Parathyroid adenoma (tissue), 2 donors: ENCODE results near the gene SGIP1.

ENCODE experiments used
- H2AFZ ChIP-seq: fragments of 300-600 bp; sonication (generic); one replicate; pipeline ENCODE4 v1.7.0; 2017; ENCODE audit warnings: antibody characterized with exemption, mild to moderate bottlenecking
- H3K27ac ChIP-seq: fragments of 300-600 bp; sonication (generic); one replicate; pipeline ENCODE4 v1.7.0; 2017
- H3K27me3 ChIP-seq: fragments of 300-600 bp; sonication (generic); one replicate; pipeline ENCODE4 v1.7.0; 2017; ENCODE audit warnings: low read length; ENCODE audit not compliant: control insufficient read depth, insufficient read depth
- H3K36me3 ChIP-seq: fragments of 300-600 bp; sonication (generic); one replicate; pipeline ENCODE4 v1.7.0; 2017; ENCODE audit warnings: low read length; ENCODE audit not compliant: control insufficient read depth, insufficient read depth
- H3K4me1 ChIP-seq: fragments of 300-600 bp; sonication (generic); one replicate; pipeline ENCODE4 v1.7.0; 2017; ENCODE audit warnings: control low read depth
- H3K4me2 ChIP-seq: fragments of 300-600 bp; sonication (generic); one replicate; pipeline ENCODE4 v1.7.0; 2017; ENCODE audit warnings: low read length
- H3K4me3 ChIP-seq: fragments of 300-600 bp; sonication (generic); one replicate; pipeline ENCODE4 v1.7.0; 2017; ENCODE audit warnings: low read depth, low read length
- H3K79me2 ChIP-seq: fragments of 300-600 bp; sonication (generic); one replicate; pipeline ENCODE4 v1.7.0; 2017; ENCODE audit warnings: control low read depth
- H3K9ac ChIP-seq: fragments of 300-600 bp; sonication (generic); one replicate; pipeline ENCODE4 v1.7.0; 2017; ENCODE audit warnings: mild to moderate bottlenecking
- H3K9me3 ChIP-seq: fragments of 300-600 bp; sonication (generic); one replicate; pipeline ENCODE4 v1.7.0; 2017; ENCODE audit warnings: low read length; ENCODE audit not compliant: control insufficient read depth
- TF ChIP-seq, protein P1 (sequence below): fragments of 300-600 bp; sonication (generic); IDR thresholded peaks from one replicate; pipeline ENCODE4 v1.7.0; 2017; ENCODE audit warnings: antibody characterized with exemption, mild to moderate bottlenecking
- donor health status: primary hyperparathyroidism.

The SGIP1 gene

GRCh38 chr1:66492424-66492823 lies 41.5 kb upstream of the SGIP1 start:
- Histone ChIP-seq H3K9ac (no peak overlapping the region), H3K4me1 (no peaks in the 10 kb centered on the region), H2AFZ (no peak overlapping the region), H3K9me3 (no peaks in the 10 kb centered on the region), H3K27ac (no peak overlapping the region), H3K27me3 (no peaks in the 10 kb centered on the region), H3K36me3 (no peaks in the 10 kb centered on the region), H3K79me2 (no peaks in the 10 kb centered on the region), H3K4me3 (no peak overlapping the region), H3K4me2 (no peak overlapping the region)
- TF ChIP-seq, protein P1, sequence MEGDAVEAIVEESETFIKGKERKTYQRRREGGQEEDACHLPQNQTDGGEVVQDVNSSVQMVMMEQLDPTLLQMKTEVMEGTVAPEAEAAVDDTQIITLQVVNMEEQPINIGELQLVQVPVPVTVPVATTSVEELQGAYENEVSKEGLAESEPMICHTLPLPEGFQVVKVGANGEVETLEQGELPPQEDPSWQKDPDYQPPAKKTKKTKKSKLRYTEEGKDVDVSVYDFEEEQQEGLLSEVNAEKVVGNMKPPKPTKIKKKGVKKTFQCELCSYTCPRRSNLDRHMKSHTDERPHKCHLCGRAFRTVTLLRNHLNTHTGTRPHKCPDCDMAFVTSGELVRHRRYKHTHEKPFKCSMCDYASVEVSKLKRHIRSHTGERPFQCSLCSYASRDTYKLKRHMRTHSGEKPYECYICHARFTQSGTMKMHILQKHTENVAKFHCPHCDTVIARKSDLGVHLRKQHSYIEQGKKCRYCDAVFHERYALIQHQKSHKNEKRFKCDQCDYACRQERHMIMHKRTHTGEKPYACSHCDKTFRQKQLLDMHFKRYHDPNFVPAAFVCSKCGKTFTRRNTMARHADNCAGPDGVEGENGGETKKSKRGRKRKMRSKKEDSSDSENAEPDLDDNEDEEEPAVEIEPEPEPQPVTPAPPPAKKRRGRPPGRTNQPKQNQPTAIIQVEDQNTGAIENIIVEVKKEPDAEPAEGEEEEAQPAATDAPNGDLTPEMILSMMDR: no peak

DNA sequence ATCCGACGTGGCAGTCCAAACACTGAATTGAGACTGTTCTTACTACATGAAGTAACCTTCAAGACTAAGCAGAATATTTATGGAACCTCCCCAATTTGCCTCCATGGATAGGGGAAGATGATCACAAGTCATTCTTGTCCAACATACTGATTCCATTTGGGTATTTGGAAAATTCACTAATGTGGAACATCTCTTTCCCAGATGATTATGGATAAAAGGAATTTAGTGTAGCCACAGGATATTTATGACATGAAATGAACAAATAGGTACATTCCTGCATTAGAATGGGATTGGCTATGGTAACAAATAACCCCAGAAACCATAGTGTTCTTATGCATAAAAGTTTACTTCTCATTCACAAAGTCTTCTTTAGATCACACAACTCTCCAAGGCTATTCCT lies 40.2 kb upstream of the SGIP1 start:
- Histone ChIP-seq H3K4me3 (no peak overlapping the region), H3K79me2 (no peaks in the 10 kb centered on the region), H3K27ac (no peak overlapping the region), H3K27me3 (no peaks in the 10 kb centered on the region), H3K4me2 (no peak overlapping the region), H3K36me3 (no peaks in the 10 kb centered on the region), H3K9me3 (no peaks in the 10 kb centered on the region), H3K9ac (no peak overlapping the region), H3K4me1 (no peaks in the 10 kb centered on the region), H2AFZ (no peak overlapping the region)
- TF ChIP-seq, protein P1: no peak

DNA sequence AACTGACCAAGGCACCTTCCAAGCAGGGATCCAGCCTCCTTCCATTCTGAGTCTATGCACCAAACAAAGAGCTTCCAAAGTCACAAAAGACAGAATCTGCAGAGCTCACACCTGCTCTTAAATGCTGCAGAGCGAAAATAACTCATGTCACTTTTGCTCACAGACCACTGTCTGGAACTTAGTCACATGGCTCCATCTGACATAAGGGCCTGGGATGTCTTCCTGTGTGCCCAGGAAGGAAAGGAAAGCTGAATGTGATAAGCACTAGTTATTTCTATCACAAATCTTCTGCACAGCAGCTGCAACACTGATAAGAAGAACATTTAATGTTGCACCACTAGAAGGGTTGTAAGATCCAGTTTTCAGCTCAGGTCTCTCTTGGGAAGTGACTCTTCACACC lies 39.5 kb upstream of the SGIP1 start:
- Histone ChIP-seq H2AFZ (no peak overlapping the region), H3K9me3 (no peaks in the 10 kb centered on the region), H3K9ac (no peak overlapping the region), H3K36me3 (no peaks in the 10 kb centered on the region), H3K27me3 (no peaks in the 10 kb centered on the region), H3K27ac (no peak overlapping the region), H3K4me1 (no peaks in the 10 kb centered on the region), H3K4me3 (no peak overlapping the region), H3K4me2 (no peak overlapping the region), H3K79me2 (no peaks in the 10 kb centered on the region)
- TF ChIP-seq, protein P1: no peak

GRCh38 chr1:66495495-66495894 lies 38.5 kb upstream of the SGIP1 start:
- no peak overlapping the region for H2AFZ ChIP-seq
- no peaks in the 10 kb centered on the region for H3K79me2 ChIP-seq
- no peaks in the 10 kb centered on the region for H3K27me3 ChIP-seq
- no peak overlapping the region for H3K9ac ChIP-seq
- no peaks in the 10 kb centered on the region for H3K36me3 ChIP-seq
- H3K27ac ChIP-seq: no peak overlapping the region
- no peaks in the 10 kb centered on the region for H3K9me3 ChIP-seq
- H3K4me2 ChIP-seq: no peak overlapping the region
- no peaks in the 10 kb centered on the region for H3K4me1 ChIP-seq
- TF ChIP-seq, protein P1: no peak
- H3K4me3 ChIP-seq: no peak overlapping the region

DNA sequence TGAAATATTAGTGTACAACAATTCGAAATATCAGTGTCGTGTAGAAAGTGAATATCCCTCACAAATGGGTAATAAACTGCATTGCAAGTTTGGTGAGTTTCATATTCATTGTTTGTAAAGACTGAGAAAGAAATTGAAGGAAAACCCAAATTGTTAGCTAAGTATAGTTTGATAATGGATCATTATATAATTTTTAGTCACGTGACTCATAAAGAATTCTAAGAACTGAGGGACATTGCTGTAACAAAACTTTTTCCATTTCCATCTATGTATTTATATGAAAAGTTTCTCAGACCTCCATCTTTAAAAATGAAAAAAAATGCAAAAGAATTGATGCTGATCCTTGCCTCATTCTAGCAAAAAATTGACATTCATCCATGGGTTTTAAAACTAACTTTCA lies 36.0 kb upstream of the SGIP1 start:
- Histone ChIP-seq H3K9me3 (no peaks in the 10 kb centered on the region), H3K4me2 (no peak overlapping the region), H3K4me1 (no peaks in the 10 kb centered on the region), H3K4me3 (no peak overlapping the region), H3K27me3 (no peaks in the 10 kb centered on the region), H3K79me2 (no peaks in the 10 kb centered on the region), H3K9ac (no peak overlapping the region), H3K27ac (no peak overlapping the region), H3K36me3 (no peaks in the 10 kb centered on the region), H2AFZ (no peak overlapping the region)
- TF ChIP-seq, protein P1: no peak
